Smooth muscle cell (in vitro differentiated cells): ENCODE measurements around the gene MRNIP. TPM values are rescaled to one million over a fixed set of nuclear protein-coding genes. Genes with fewer than 3 reads are reported as not detected.

Experiments used
- DNase-seq: peaks from one replicate; lab custom pipeline; 2025; ENCODE audit not compliant: unreplicated experiment; lab: John Stamatoyannopoulos, UW
- H2AFZ ChIP-seq: fragments of 200-600 bp; sonication (generic); 2 replicates; pipeline ENCODE4 v1.6.0; 2016; ENCODE audit warnings: antibody characterized with exemption, low read depth, mild to moderate bottlenecking
- H3F3A ChIP-seq: fragments of 200-600 bp; sonication (generic); 2 replicates; pipeline ENCODE4 v1.6.0; 2017; ENCODE audit warnings: antibody characterized with exemption, low read depth
- H3K27ac ChIP-seq: fragments of 200-600 bp; sonication (generic); 2 replicates; pipeline ENCODE4 v1.5.1; 2016; ENCODE audit warnings: low read depth, mild to moderate bottlenecking
- H3K27me3 ChIP-seq: fragments of 200-600 bp; sonication (generic); 2 replicates; pipeline ENCODE4 v1.6.1; 2016; ENCODE audit warnings: low read depth, mild to moderate bottlenecking
- H3K36me3 ChIP-seq: fragments of 200-600 bp; sonication (generic); 2 replicates; pipeline ENCODE4 v1.5.1; 2016; ENCODE audit warnings: low read depth
- H3K4me1 ChIP-seq: fragments of 200-600 bp; sonication (generic); 2 replicates; pipeline ENCODE4 v1.5.1; 2016; ENCODE audit warnings: low read depth
- H3K4me2 ChIP-seq: fragments of 200-600 bp; sonication (generic); 2 replicates; pipeline ENCODE4 v1.6.0; 2016; ENCODE audit warnings: mild to moderate bottlenecking
- H3K4me3 ChIP-seq: fragments of 200-600 bp; sonication (generic); 2 replicates; pipeline ENCODE4 v1.5.1; 2016; ENCODE audit warnings: mild to moderate bottlenecking
- H3K79me2 ChIP-seq: fragments of 200-600 bp; sonication (generic); 2 replicates; pipeline ENCODE4 v1.6.0; 2016; ENCODE audit warnings: low read depth, mild to moderate bottlenecking
- H3K9ac ChIP-seq: fragments of 200-600 bp; sonication (generic); 2 replicates; pipeline ENCODE4 v1.6.0; 2016; ENCODE audit warnings: low read depth
- H3K9me3 ChIP-seq: fragments of 200-600 bp; sonication (generic); replicated peaks from 2 replicates; pipeline ENCODE4 v1.5.1; 2016; ENCODE audit warnings: low read depth
- H4K20me1 ChIP-seq: fragments of 200-600 bp; sonication (generic); 2 replicates; pipeline ENCODE4 v1.6.0; 2016; ENCODE audit warnings: low read depth
- WGBS: methylation state at CpG from one replicate; pipeline ENCODE4 v1.1.7; 2016; ENCODE audit warnings: low lambda C conversion rate; 5-methylcytosine and 5-hydroxymethylcytosine counted together
- polyA plus RNA-seq: library from polyadenylated mRNA; unstranded; fragments of >200 nt; fragmentation: Nextera tagmentation; extraction: Ambion mirVana; gene quantifications from 2 replicates; pipeline ENCODE4 v1.2.1, GENCODE V29; 2016
- total RNA-seq: library from RNA; depleted of rRNA; stranded (reverse); fragments of >200 nt; gene quantifications from 2 replicates; pipeline ENCODE4 v1.2.3, GENCODE V29; 2014
- TF ChIP-seq, protein P1 (sequence below): fragments of 200-600 bp; sonication (generic); IDR thresholded peaks from 2 replicates; pipeline ENCODE4 v1.5.1; 2017; ENCODE audit warnings: borderline replicate concordance, mild to moderate bottlenecking, antibody characterized with exemption; ENCODE audit not compliant: insufficient read depth, poor library complexity, severe bottlenecking

Gene MRNIP
- total and polyA plus RNA-seq, 2 experiments from 2014 or later: 11.9 to 16.5 TPM

DNA sequence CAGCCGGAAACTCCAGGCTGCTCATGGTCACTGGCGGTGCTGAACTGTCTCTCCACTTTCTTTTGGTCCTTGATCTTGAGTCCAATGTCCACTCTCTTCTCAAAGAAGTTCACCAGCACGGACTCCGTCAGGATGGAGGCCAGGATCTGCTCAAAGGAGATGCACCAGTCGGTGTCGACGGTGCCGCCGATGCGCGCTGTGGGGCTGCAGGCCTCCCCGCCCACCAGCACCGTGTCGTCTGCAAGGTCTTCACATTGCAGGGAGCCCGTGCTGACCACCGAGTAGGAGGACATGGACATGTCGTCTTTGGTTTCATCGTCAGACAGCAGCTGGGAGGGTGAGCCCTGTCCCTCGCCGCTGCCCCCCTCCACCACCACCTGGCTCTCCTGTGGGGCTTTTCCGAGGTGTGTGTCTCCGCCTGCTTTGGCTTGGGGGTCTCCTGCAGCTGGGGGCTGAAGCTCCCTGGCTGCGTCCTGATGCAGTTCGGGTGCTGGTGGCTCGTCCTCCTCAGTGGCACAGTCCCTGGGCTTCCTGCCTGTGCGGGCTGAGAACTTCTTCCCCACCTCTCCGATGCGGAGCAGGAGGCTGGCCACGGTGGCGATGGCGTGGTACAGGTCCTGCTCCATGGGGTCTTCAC is 5.0 kb upstream of the MRNIP start:
- Histone ChIP-seq H3K9me3 (no peaks in the 10 kb centered on the region), H3K9ac (no peak overlapping the region), H3K36me3 (no peaks in the 10 kb centered on the region), H3K27ac (no peak overlapping the region), H3K4me3 (no peak overlapping the region), H3K79me2 (no peaks in the 10 kb centered on the region), H3K27me3 (no peaks in the 10 kb centered on the region), H3F3A (no peaks in the 10 kb centered on the region), H4K20me1 (no peaks in the 10 kb centered on the region), H3K4me1 (no peaks in the 10 kb centered on the region), H3K4me2 (no peak overlapping the region), H2AFZ (no peak overlapping the region)
- TF ChIP-seq, protein P1, sequence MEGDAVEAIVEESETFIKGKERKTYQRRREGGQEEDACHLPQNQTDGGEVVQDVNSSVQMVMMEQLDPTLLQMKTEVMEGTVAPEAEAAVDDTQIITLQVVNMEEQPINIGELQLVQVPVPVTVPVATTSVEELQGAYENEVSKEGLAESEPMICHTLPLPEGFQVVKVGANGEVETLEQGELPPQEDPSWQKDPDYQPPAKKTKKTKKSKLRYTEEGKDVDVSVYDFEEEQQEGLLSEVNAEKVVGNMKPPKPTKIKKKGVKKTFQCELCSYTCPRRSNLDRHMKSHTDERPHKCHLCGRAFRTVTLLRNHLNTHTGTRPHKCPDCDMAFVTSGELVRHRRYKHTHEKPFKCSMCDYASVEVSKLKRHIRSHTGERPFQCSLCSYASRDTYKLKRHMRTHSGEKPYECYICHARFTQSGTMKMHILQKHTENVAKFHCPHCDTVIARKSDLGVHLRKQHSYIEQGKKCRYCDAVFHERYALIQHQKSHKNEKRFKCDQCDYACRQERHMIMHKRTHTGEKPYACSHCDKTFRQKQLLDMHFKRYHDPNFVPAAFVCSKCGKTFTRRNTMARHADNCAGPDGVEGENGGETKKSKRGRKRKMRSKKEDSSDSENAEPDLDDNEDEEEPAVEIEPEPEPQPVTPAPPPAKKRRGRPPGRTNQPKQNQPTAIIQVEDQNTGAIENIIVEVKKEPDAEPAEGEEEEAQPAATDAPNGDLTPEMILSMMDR: no peak
- no peak for DNase-seq
- WGBS: 98% methylated on average over 31 of the region's 31 CpGs

DNA sequence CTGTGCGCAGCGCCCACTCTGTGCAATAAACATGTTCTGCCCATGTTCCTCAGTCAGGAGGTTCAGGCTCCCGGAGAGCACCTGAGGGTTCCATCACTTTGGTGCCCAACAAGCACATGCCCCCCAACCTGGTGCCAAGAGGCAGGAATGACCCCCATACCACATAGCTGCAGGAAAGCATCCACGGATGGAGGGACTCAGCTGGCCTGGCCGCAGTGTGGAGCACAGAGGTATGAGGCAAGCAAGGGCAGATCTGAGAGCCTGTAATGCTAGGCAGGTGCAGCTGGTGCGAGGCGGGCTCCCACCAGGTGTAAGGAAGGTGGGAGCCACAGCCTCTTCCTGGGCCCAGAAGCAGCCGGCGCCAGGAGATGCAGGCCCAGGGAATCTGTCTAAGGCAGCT is 4.3 kb upstream of the MRNIP start:
- H3K4me1 ChIP-seq: no peaks in the 10 kb centered on the region
- H3K27me3 ChIP-seq: no peaks in the 10 kb centered on the region
- WGBS: 98% methylated on average over 9 of the region's 9 CpGs
- no peak overlapping the region for H3K9ac ChIP-seq
- H3K27ac ChIP-seq: no peak overlapping the region
- H3F3A ChIP-seq: no peaks in the 10 kb centered on the region
- no peak for DNase-seq
- TF ChIP-seq, protein P1: no peak
- H3K4me3 ChIP-seq: no peak overlapping the region
- no peaks in the 10 kb centered on the region for H3K9me3 ChIP-seq
- peaks cover 3% of the 10 kb centered on the region for H3K79me2 ChIP-seq
- no peak overlapping the region for H3K4me2 ChIP-seq
- H2AFZ ChIP-seq: no peak overlapping the region
- H3K36me3 ChIP-seq: no peaks in the 10 kb centered on the region
- no peaks in the 10 kb centered on the region for H4K20me1 ChIP-seq

DNA sequence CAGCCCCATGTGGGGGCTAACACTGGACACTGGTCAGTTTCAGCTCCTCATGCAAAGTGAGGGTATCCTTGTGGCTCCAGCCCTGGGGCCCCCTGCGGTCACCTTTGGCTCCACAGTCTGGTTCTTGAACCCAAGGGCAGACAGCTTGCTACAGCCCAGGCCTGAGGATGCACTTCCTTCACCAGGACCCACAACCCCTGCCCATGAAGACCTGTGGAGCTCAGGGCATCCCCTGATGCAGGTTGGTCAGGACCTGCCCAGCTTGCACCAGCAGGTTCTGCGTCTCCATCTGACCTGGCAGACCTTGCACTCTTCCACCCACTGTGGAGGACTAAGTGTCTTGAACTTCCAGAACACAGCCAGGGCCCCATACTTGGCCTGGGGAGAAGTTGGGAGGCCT is 3.7 kb upstream of the MRNIP start:
- Histone ChIP-seq H3K36me3 (no peaks in the 10 kb centered on the region), H3F3A (no peaks in the 10 kb centered on the region), H3K27me3 (no peaks in the 10 kb centered on the region), H4K20me1 (no peaks in the 10 kb centered on the region), H3K27ac (no peak overlapping the region), H3K9me3 (no peaks in the 10 kb centered on the region), H3K9ac (no peak overlapping the region), H3K4me3 (no peak overlapping the region), H3K79me2 (peaks cover 8% of the 10 kb centered on the region), H3K4me2 (no peak overlapping the region), H3K4me1 (peaks cover 4% of the 10 kb centered on the region), H2AFZ (no peak overlapping the region)
- 98% methylated on average over 2 of the region's 2 CpGs for WGBS
- TF ChIP-seq, protein P1: no peak
- DNase-seq: no peak

DNA sequence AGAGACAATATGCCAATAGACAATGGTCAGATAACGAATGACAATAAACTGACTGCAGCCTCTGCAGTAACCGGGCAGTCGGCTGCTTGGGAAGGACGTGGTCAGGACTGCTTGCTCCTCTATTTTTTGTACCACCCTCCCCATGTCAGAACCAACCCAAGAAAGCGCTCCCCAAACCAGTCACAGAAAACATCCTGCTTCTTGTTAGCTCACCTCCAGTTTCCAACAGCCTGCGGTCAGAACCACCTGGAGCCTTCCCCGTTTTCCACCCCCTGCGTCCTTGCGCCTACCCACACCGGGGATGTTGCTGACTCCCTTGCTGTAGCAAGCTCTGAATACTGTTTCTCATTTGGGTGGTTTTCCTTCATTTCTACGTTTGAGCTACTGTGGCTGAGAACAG is 1.7 kb upstream of the MRNIP start:
- WGBS: 77% methylated on average over 11 of the region's 11 CpGs
- peaks cover 21% of the 10 kb centered on the region for H3K79me2 ChIP-seq
- H3K4me2 ChIP-seq: peak overlapping the region; percentile 94
- H3K27ac ChIP-seq: no peak overlapping the region
- H3K4me3 ChIP-seq: no peak overlapping the region
- H3F3A ChIP-seq: no peaks in the 10 kb centered on the region
- TF ChIP-seq, protein P1: no peak
- H3K9me3 ChIP-seq: no peaks in the 10 kb centered on the region
- peaks cover 7% of the 10 kb centered on the region for H3K4me1 ChIP-seq
- H3K36me3 ChIP-seq: no peaks in the 10 kb centered on the region
- H3K9ac ChIP-seq: no peak overlapping the region
- H2AFZ ChIP-seq: no peak overlapping the region
- no peaks in the 10 kb centered on the region for H4K20me1 ChIP-seq
- DNase-seq: no peak
- no peaks in the 10 kb centered on the region for H3K27me3 ChIP-seq
